Activated CD8-positive, alpha-beta memory T cell treated with anti-CD3 and anti-CD28 coated beads for 24 hours (primary cell): ENCODE measurements around the gene ACOT8.
A peak's percentile ranks its signal among the peaks of the same experiment; 100 is the strongest.
"Not testable (repeated sequence)": the region's sequence is repeated elsewhere in the genome, so short reads cannot be mapped to it uniquely, and the experiment has no call there.

Experiments
- DNase-seq: peaks from one replicate; pipeline ENCODE4 v3.0.0-alpha.2; 2020

ACOT8 gene

DNA sequence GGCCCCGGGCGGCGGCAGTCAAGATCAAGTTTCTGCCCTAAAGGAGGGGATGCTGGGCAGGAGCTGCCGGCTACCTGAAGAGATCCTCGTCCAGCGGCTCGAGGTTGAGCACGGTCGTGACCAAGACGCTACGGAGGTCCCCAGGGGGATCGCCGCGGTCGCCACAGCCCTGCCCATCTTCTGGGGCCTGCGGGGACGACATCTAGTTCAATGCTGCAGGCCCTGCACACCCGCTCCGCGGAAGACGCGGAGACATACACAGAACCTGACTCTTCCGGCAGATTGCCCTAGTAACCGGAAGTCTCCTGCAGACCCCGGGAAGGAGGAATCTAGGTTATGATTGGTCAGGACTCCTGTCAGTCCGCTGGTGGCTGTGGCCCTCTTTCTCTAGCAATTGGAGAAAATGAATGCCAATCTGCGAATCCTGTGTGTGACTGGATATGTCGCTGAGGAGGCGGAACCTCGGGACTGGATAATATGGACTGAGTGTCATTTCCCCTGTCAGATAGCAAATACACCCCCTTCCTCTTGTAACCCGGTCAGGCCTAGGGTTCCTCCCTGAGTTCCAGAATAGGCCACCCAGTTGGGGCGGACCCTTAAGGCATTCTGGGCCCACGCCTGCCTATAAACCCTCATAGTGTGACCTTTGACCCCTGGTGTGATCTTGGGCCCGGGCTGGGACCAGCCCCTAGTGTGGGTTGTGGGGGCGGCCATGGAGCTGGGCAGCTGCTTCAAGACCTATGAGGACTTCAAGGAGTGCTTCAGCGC, at the start of gene ACOT8, which contains the start of gene ZSWIM3:
Gene ACOT8 (minus strand): TSS at position 279 of the 768 bp plus-strand sequence. CDS start 77 bp downstream, at position 202.
Gene ZSWIM3 (plus strand): TSS at position 501 of the 768 bp plus-strand sequence. CDS start 212 bp downstream, at position 713.
- peak; percentile 90 for DNase-seq

DNA sequence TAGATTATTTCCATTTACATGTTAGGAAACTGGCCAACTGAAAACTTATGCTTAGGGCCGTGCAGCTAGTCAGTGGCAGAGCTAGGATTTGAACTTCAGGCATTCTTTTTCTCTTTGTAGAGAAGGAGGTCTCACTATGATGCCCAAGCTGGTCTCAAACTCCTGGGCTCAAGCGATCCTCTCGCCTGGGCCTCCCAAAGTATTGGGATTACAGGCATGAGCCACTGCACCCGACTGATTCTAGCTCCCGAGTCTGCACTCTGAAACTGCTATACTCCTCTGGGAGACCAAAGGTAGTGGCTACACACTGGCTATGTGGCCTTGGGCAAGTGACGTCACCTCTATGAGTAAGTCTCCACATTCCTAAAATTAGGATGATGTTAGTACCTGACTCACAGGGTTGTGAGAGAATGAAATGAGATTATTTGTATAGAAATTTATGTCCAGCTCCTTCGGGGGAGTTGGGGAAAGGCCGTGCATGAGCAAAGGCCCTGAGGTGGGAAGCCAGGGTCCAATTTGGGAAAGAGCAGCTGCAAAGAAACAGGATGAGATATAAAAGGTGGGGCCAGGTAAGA, 48.4 kb upstream of the ACOT8 start:
- no peak for DNase-seq

DNA sequence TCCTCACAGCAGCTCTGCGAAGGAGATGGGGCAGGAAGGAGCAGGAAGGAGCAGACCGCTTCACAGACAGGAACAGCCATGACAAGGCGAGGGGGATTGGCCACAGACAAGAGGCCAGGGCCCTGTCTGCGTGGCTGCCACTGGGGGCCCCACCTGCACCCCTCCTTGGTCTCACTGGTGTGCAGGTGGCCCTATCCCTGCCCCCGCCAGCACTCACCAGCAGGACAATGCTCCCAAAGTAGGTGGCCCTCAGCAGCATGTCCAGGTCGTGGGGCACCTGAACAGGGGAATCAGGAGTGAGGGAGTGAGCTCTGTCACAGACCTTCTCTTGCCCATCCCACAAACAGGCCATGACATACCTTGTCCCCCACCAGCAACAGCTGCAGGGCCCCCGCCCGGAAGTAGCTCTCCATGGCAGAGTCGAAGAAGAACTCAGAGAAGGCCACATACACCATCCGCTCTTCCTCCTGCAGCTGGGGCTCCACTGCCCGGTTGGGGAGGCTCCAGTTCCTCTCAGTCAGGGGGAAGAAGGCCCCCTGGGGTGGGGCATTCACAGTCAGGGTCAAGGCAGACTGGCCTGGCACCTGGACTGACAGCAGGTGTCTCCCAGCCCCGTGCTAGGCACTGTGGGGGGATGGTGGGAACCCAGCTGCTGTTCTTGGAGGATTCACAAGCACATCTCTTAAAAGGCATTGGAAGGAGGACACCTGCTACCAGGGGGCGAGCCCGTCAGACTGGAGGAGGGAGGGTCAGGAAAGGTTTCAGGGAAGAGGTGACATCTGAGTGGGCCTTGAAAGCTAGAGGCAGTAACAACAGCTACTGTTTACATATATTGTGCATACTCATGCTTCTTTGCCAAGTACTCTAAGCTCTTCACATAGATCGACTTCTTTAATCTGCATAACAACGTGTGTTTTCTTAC, 47.7 kb upstream of the ACOT8 start:
- DNase-seq, result no peak

DNA sequence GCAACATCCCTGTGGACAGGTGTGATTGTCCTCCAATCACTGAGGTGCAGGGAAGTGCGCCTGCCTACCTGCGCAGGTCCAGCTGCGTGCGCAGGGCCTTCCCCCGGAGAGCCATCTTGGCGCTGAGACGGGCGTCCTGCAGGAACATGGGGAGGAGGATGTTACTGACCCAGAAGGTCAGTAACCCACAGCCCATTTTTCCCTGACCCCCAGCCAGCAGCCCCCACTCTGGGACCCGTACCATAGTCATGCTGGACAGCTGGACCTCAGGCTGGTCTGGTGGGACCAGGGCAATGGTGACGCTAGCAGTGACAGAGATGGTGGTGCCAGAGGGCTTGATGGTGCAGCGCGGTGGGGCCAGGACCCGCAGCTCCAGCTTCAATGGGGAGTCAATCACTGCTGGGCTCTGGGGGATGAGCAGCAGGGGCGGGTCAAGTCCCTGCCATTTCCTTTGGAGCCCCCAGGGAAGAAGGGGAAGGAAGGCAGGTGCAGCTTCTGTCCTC, 45.1 kb upstream of the ACOT8 start:
- no peak for DNase-seq

DNA sequence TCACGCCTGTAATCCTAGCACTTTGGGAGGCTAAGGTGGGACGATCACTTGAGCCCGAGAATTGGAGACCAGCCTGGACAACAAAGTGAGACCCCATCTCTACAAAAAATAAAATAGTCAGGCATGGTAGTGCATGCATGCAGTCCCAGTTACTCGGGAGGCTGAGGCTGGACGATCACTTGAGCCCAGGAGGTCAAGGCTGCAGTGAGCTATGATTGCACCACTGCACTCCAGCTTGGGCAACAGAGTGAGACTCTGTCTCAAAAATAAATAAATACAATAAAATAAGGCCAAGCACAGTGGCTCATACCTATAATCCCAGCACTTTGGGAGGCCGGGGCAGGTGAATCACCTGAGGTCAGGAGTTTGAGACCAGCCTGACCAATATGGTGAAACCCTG, 44.1 kb upstream of the ACOT8 start:
- not testable (repeated sequence) for DNase-seq

DNA sequence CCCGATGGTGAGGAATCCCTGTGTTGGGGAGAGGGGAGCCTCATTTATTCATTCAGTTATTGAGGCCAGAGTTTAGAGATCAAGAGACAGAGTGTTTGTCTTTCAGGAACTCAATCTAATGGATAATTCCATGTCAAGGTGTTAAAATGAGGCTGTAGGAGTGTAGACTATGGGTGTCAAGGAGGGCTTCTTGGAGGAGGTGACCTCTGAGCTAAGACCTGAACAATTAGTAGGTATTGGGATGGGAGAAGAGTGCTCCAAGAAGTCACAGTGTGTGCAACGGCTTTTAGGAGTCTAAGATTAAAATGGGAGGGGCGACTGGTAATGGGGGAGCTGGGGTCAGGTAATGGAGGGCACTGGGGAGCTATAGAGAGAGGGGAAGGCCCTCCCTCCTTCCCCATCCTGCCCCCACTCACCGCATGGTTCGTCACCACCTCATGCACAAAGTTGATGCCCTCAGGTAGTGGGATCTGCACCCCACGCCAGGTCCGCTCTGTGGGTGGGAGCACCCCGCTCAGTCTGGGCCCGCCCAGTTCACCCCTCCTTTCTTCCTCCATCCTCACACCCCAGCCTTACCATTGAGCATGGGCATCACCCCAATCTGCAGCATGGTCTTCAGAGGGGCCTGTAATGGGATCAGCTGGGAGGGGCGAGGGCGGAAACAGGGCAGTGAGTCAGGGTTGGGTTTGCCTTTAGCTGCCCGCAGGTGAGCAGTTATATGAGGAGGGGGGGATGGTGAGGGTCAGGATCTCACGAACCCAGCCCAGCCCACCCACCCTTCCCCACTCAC, 42.0 kb upstream of the ACOT8 start:
- no peak for DNase-seq

DNA sequence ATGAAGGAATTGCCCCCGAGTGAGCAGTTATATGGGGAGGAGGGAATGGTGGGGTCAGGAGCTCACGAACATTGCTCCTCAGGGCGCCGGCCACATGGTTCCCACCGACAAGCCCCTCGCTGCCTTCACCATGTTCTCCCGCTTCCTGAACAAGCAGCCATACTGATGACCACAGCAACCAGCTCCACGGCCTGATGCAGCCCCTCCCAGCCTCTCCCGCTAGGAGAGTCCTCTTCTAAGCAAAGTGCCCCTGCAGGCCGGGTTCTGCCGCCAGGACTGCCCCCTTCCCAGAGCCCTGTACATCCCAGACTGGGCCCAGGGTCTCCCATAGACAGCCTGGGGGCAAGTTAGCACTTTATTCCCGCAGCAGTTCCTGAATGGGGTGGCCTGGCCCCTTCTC, 41.1 kb upstream of the ACOT8 start:
- DNase-seq, result no peak

DNA sequence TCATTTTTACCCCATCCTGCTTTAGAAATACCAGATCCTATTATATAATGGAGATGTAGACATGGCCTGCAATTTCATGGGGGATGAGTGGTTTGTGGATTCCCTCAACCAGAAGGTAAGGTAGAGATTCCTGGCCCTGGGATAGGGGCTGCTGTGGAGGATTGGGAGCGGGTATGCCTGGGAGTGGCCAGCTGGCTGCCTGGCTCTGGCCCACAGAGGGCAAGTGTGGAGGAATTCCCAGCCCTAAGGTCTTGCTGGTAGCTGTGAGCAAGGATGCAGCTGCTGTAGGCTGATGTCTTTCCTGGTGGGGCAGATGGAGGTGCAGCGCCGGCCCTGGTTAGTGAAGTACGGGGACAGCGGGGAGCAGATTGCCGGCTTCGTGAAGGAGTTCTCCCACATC, 40.5 kb upstream of the ACOT8 start:
- DNase-seq, result no peak

DNA sequence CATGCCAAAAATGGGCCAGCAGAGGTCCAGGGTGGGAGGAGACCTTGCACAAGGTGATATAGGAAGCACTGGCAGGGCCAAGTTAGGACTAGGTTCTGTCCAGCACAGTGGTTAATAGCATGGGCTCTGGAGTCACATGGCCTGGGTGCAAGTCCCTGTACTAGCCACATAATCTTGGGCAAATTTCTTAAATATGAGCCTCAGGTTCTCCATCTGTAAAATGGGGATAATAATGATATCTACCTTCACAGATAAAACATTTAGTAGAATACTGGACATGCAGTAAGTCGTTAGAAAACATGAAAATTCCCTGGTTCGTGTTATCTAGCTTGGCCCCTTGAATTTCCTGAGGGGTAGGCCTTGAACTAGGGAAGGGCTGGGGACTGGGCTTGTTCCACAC, 40.1 kb upstream of the ACOT8 start:
- no peak for DNase-seq

DNA sequence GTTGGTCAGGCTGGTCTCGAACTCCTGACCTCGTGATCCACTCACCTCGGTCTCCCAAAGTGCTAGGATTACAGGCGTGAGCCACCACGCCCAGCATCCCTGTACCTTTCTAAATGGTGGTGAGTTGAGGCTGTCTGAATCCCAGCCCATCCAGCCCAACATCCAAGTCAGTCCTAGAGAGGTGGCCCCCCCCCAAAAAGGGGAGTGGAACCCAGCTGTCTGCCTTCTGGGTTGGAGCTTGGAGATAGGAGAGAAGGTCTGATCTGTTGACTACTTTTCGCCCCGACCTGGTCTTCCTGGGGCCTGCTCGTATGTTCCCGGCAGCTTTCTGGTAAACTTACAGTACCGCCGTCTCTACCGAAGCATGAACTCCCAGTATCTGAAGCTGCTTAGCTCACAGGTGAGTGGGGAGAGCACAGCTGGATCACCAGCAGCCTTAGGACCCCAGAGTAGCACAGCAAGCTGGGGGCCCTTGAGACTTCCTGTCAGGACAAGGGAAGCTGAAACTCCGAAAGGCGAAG, 39.5 kb upstream of the ACOT8 start:
- DNase-seq, result no peak

DNA sequence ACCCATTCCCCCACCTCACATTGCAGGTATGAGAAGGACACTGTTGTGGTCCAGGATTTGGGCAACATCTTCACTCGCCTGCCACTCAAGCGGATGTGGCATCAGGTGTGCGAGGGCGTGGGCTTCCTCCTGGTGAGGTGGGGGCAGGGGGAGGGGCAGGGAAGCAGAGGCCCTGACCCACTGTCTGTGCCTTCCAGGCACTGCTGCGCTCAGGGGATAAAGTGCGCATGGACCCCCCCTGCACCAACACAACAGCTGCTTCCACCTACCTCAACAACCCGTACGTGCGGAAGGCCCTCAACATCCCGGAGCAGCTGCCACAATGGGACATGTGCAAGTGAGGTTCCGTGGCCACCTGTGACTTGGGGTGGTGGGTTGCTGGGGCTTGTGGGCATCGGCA, 37.6 kb upstream of the ACOT8 start:
- no peak for DNase-seq

DNA sequence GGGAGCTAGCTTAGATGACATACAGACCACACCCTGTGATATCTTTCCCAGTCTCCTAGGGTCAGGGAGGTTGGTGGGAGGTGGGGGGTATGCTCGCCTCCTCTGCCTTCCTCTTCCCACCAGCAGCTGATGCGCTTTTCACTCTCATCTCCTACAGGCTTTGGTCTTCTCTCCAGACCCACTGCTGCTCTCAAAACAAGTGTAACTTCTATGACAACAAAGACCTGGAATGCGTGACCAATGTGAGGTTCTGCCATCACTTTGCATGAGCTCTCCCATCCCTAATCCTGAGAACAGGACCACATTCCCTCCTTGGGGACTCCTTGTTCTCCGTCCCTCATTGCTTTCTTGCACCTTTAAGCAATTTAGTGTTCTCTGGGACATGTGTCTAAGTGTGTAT, 36.6 kb upstream of the ACOT8 start:
- no peak for DNase-seq

DNA sequence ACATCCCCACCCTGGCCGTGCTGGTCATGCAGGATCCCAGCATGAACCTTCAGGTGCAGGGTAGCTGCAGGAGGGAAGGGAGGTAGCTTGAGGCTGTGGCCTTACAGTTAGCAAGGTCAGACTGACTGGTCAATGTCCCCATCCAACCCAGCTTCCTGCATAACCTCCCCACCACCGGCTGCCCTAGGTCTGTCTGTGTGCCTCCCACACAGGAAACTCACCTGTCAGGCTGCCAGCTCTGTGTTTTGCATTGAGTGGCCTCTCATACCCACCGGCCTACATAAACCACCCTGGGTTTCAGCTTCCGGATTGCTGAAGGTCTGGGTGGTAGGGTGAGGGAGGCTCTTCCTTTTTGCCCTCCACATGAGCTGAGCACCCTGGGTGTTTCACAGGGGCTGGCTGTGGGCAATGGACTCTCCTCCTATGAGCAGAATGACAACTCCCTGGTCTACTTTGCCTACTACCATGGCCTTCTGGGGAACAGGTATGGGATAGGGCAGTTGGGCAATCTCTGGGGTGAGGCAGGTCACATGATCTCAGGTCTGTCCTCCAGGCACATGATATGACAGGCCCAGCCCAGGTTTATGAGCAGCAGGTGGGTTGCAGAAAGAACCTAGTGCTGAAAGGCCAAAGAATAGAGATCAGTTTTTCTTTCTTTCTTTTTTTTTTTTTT, 35.8 kb upstream of the ACOT8 start:
- DNase-seq, result no peak

DNA sequence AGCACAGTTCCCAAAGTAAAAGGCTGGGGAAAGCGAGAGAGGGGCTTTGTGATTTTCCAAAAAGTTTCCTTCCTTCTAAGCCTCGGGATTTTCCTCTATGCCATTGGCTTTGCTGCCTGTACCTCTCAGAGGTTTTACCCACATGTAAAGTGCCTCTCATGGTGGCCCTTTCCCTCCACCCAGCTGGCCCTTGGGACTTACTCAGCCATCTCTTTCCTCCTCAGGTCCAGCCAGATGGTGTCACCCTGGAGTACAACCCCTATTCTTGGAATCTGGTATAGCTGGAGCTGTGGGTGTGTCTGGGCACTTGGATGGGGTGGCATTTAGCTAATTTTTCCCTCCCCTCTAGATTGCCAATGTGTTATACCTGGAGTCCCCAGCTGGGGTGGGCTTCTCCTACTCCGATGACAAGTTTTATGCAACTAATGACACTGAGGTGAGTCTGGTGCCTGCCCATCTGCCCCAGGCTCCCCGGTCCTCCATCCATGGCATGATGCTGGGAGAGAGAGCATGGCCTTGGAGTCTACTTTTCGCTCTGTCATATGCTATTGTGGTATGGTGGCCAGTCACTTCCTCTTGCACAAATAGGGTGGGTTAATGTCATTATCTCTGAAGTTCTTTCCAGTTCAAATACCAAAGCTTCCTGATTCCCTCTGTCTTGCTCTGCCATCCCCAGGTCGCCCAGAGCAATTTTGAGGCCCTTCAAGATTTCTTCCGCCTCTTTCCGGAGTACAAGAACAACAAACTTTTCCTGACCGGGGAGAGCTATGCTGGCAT, 35.0 kb upstream of the ACOT8 start:
- no peak for DNase-seq

DNA sequence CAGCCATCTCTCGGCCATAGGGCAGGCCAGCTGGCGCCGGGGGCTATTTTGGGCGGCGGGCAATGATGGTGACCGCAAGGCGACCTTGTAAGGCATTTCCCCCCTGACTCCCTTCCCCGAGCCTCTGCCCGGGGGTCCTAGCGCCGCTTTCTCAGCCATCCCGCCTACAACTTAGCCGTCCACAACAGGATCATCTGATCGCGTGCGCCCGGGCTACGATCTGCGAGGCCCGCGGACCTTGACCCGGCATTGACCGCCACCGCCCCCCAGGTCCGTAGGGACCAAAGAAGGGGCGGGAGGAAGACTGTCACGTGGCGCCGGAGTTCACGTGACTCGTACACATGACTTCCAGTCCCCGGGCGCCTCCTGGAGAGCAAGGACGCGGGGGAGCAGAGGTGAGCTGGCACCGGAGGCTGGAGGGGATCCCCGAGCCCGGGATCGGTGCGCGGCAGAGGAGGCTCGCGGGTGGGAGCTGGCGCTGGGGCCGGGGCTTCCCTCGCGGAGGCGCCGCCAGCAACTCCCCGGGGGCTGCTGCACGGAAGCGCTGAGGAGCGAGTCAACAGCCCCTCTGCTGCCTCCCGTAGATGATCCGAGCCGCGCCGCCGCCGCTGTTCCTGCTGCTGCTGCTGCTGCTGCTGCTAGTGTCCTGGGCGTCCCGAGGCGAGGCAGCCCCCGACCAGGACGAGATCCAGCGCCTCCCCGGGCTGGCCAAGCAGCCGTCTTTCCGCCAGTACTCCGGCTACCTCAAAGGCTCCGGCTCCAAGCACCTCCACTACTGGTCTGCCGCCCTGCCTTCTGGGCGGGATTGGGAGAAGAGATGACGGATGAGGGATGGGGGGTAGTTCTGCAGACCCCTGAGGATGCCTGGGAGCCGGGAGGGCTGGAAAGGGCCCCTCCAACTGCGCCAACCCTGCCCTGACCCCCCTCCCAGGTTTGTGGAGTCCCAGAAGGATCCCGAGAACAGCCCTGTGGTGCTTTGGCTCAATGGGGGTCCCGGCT, 34.1 kb upstream of the ACOT8 start, which contains the start of the genes CTSA and NEURL2:
Gene CTSA (plus strand): TSS at position 351 of the 999 bp plus-strand sequence. CDS start 234 bp downstream, at position 585.
Gene NEURL2 (minus strand): TSS at position 224 of the 999 bp plus-strand sequence. CDS start 217 bp downstream, at position 7.
- DNase-seq, result peak; percentile 95

DNA sequence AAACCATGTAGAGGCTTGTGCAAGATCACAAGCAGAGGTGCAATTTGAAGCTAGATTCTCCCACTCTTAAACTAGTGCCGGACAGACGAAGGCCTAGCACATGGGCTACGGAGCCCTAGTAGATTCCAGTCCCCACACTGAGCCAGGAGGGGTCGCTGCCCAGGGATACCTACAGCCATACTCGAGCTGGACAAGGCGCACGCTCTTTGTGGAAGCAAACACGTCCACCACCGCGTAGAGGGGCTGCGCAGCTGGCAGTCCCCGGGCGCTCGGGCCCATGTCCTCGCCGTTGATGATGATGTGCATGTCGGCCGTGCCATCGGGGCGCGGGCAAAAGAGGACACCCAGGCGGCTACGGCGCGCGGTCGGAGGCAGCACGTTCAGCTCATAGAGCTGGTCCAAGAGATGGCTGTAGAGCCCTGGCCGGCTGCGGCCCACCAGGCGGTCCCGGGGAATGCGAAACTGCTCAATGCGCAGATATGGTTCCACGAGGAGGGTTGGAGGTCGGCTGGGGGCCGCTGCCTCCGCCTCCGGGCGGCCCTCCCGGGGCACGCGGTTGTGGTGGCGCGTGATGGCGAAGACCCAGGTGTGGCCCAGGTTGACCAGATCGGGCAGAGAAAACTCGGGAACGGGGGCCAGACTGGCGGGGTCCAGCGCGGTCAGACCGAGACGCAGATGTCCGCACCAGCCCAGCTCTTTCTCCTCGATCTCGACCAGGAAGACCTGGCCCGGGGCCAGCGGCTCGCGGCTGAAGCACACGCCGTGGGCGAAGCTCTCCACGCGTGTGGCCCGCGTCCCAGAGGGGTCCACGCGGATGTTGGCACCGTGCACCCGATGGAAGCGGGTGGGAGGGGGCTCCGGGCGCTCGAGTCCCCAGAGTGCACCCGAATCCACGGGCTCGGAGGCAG, 33.1 kb upstream of the ACOT8 start:
- DNase-seq, result peak; percentile 82

DNA sequence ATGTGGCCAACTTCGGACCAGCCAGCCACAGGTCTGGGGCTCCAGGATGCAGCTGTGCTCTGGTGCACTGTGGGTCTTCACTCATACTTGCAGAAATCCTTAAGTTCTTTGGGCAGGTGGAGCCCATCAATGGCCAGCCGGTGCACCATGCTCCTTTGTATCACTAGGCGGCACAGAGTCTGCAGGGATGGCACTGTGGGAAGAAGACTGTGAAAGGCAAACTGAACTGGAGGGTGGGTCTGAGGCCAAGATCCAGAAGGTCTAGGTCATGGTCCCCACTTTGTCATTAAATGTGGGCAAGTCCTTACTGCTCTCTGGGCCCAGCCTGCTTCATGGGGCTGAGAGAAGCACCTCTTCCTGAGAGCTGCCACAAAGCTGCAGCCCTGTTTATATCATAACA, 31.5 kb upstream of the ACOT8 start:
- DNase-seq, result no peak

DNA sequence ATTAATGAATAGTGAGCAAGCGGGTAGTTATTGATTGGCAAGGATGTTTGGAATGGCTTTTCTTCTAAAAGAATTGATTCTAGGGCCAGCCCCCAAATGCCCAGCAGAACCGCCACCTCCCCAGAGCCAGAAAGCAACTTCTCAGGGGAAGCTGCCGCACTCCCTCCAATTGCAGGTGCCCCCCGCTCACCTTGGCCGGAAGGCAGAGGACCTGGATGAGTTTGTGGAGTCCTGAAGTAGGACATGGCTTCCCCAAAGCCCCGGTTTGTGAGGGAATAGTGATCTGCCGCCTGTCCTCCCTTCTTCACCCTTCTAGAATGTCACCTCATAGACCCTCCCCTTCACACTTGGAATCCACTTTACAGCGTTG, 30.1 kb upstream of the ACOT8 start, which contains the start of gene SPATA25:
Gene SPATA25 (minus strand): TSS at position 277 of the 370 bp plus-strand sequence. CDS start 32 bp downstream, at position 245.
- DNase-seq, result no peak
